HepG2 (cell line): ENCODE results near the gene MBLAC1. TPM values are rescaled to one million over a fixed set of nuclear protein-coding genes. Genes with fewer than 3 reads are reported as not detected.
A peak's percentile ranks its signal among the peaks of the same experiment; 100 is the strongest.

Experiments
- AGO1 ChIP-seq: fragments of 200-400 bp; formaldehyde crosslinking; IDR thresholded peaks from 2 replicates; pipeline ENCODE4 v1.6.1; 2017; ENCODE audit warnings: mild to moderate bottlenecking, low read depth, low read length, moderate library complexity; ENCODE audit not compliant: poor library complexity, severe bottlenecking
- KDM2A ChIP-seq: sonication (generic); formaldehyde crosslinking; IDR thresholded peaks from 2 replicates; pipeline ENCODE4 v1.4.0; 2020; ENCODE audit warnings: low read depth, missing genetic modification reagents, borderline replicate concordance
- PRMT3 ChIP-seq: sonication (generic); formaldehyde crosslinking; IDR thresholded peaks from 2 replicates; pipeline ENCODE4 v1.8.1; 2022; ENCODE audit warnings: low read depth, mild to moderate bottlenecking, moderate library complexity, missing genetic modification reagents, borderline replicate concordance
- SMYD3 ChIP-seq: sonication (generic); formaldehyde crosslinking; IDR thresholded peaks from 2 replicates; pipeline ENCODE4 v1.8.1; 2023; ENCODE audit warnings: mild to moderate bottlenecking, missing genetic modification reagents
- YEATS4 ChIP-seq: sonication (generic); formaldehyde crosslinking; IDR thresholded peaks from 2 replicates; pipeline ENCODE4 v1.4.0; 2020; ENCODE audit warnings: missing genetic modification reagents, borderline replicate concordance
- ZFP36L1 ChIP-seq: sonication (generic); formaldehyde crosslinking; IDR thresholded peaks from 2 replicates; pipeline ENCODE4 v1.8.0; 2022; ENCODE audit warnings: mild to moderate bottlenecking, missing genetic modification reagents, moderate library complexity
- ZNF260 ChIP-seq: sonication (generic); formaldehyde crosslinking; IDR thresholded peaks from 2 replicates; pipeline ENCODE4 v1.4.0; 2020; ENCODE audit warnings: missing genetic modification reagents, low read depth, mild to moderate bottlenecking, borderline replicate concordance
- ZNF569 ChIP-seq: sonication (generic); formaldehyde crosslinking; IDR thresholded peaks from 2 replicates; pipeline ENCODE4 v1.5.0; 2020; ENCODE audit warnings: mild to moderate bottlenecking, missing genetic modification reagents, moderate library complexity, borderline replicate concordance
- ZNF709 ChIP-seq: sonication (generic); formaldehyde crosslinking; IDR thresholded peaks from 2 replicates; pipeline ENCODE4 v1.5.0; 2020; ENCODE audit warnings: mild to moderate bottlenecking, missing genetic modification reagents
- polyA plus RNA-seq, 8 experiments: library from polyadenylated mRNA; depleted of rRNA in 3 of 8; stranded (reverse) in 7 of 8; unstranded in 1 of 8; fragments of >200 nt; fragmentation: Illumina TruSeq in 4 of 8; extraction: Trizol in 4 of 8; gene quantifications; 2 replicates each; pipeline versions ENCODE4 v1.2.1 to v1.2.3, GENCODE V29; 2011 to 2016; ENCODE audit warnings: low read depth in 4 of 8, missing spikeins in 1 of 8, mixed read lengths in 1 of 8; ENCODE audit not compliant: insufficient read depth in 1 of 8
- total RNA-seq, 5 experiments: library from RNA; depleted of rRNA; stranded (reverse); fragments of >200 nt; fragmentation: Illumina TruSeq; extraction: Trizol; gene quantifications; 2 replicates each; pipeline ENCODE4 v1.2.3, GENCODE V29; 2016; ENCODE audit warnings: low read depth in 1 of 5
- TF ChIP-seq, protein P1 (sequence below): sonication (generic); formaldehyde crosslinking; IDR thresholded peaks from 2 replicates; pipeline ENCODE4 v1.4.0; 2020; ENCODE audit warnings: missing genetic modification reagents
- TF ChIP-seq, protein P2 (sequence below): sonication (generic); formaldehyde crosslinking; conservative IDR thresholded peaks from 2 replicates; pipeline ENCODE4 v1.5.0; 2020; ENCODE audit warnings: missing genetic modification reagents
- TF ChIP-seq, protein P3 (sequence below): IDR thresholded peaks from 2 replicates; pipeline ENCODE4 v1.6.1; 2018; ENCODE audit warnings: missing genetic modification reagents
- TF ChIP-seq, protein P4 (sequence below): sonication (generic); formaldehyde crosslinking; IDR thresholded peaks from 2 replicates; pipeline ENCODE4 v1.8.0; 2022; ENCODE audit warnings: mild to moderate bottlenecking, missing genetic modification reagents
- TF ChIP-seq, protein P5 (sequence below): sonication (generic); IDR thresholded peaks from 2 replicates; pipeline ENCODE4 v1.6.1; 2016; ENCODE audit warnings: low read depth, borderline replicate concordance

The MBLAC1 gene
- total and polyA plus RNA-seq, 2 of the 13 experiments (the other 11 are each of a cell fraction or from before 2014, with no cell fraction given): 0.79 to 2.1 TPM

DNA sequence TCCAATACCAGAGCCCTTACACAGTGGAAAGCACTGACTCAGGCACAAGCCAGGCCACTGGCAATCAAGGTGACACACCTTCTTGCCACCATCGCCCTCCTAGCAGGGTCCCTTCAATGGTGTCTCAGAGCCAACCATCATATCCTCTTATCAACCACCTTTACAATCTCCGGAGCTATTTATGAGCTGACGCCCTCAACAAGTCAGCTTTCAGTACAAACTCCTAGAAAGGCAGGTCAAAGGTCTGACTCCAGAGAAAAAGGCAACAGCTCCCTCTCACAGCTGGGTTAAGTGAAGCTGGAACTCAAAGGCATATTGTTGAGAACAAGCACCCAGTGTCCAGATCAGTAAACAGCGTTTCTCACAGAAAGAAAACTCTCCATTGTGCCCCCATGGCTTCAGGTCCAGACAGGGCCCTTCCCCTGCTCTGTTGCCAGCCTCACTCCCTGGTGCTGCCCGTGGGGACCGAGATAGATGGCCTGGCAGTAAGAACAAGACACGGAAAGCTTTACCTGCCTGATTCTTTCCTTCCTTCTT is 47.7 kb upstream of the MBLAC1 start (continued):
- TF ChIP-seq, protein P1, sequence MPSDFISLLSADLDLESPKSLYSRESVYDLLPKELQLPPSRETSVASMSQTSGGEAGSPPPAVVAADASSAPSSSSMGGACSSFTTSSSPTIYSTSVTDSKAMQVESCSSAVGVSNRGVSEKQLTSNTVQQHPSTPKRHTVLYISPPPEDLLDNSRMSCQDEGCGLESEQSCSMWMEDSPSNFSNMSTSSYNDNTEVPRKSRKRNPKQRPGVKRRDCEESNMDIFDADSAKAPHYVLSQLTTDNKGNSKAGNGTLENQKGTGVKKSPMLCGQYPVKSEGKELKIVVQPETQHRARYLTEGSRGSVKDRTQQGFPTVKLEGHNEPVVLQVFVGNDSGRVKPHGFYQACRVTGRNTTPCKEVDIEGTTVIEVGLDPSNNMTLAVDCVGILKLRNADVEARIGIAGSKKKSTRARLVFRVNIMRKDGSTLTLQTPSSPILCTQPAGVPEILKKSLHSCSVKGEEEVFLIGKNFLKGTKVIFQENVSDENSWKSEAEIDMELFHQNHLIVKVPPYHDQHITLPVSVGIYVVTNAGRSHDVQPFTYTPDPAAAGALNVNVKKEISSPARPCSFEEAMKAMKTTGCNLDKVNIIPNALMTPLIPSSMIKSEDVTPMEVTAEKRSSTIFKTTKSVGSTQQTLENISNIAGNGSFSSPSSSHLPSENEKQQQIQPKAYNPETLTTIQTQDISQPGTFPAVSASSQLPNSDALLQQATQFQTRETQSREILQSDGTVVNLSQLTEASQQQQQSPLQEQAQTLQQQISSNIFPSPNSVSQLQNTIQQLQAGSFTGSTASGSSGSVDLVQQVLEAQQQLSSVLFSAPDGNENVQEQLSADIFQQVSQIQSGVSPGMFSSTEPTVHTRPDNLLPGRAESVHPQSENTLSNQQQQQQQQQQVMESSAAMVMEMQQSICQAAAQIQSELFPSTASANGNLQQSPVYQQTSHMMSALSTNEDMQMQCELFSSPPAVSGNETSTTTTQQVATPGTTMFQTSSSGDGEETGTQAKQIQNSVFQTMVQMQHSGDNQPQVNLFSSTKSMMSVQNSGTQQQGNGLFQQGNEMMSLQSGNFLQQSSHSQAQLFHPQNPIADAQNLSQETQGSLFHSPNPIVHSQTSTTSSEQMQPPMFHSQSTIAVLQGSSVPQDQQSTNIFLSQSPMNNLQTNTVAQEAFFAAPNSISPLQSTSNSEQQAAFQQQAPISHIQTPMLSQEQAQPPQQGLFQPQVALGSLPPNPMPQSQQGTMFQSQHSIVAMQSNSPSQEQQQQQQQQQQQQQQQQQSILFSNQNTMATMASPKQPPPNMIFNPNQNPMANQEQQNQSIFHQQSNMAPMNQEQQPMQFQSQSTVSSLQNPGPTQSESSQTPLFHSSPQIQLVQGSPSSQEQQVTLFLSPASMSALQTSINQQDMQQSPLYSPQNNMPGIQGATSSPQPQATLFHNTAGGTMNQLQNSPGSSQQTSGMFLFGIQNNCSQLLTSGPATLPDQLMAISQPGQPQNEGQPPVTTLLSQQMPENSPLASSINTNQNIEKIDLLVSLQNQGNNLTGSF: no peak
- TF ChIP-seq PRMT3 (CRISPR knock-in tag) (peak; percentile 15; the same call in 1 of the 2 replicates), ZNF569 (no peak), YEATS4 (CRISPR knock-in tag) (no peak), SMYD3 (CRISPR knock-in tag) (no peak), ZNF709 (CRISPR knock-in tag) (no peak), ZFP36L1 (no peak), KDM2A (CRISPR knock-in tag) (peak; percentile 15; the same call in 1 of the 2 replicates), AGO1 (no peak), ZNF260 (CRISPR knock-in tag) (no peak)
- TF ChIP-seq, protein P2, sequence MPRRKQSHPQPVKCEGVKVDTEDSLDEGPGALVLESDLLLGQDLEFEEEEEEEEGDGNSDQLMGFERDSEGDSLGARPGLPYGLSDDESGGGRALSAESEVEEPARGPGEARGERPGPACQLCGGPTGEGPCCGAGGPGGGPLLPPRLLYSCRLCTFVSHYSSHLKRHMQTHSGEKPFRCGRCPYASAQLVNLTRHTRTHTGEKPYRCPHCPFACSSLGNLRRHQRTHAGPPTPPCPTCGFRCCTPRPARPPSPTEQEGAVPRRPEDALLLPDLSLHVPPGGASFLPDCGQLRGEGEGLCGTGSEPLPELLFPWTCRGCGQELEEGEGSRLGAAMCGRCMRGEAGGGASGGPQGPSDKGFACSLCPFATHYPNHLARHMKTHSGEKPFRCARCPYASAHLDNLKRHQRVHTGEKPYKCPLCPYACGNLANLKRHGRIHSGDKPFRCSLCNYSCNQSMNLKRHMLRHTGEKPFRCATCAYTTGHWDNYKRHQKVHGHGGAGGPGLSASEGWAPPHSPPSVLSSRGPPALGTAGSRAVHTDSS (CRISPR knock-in tag): no peak
- TF ChIP-seq, protein P3, sequence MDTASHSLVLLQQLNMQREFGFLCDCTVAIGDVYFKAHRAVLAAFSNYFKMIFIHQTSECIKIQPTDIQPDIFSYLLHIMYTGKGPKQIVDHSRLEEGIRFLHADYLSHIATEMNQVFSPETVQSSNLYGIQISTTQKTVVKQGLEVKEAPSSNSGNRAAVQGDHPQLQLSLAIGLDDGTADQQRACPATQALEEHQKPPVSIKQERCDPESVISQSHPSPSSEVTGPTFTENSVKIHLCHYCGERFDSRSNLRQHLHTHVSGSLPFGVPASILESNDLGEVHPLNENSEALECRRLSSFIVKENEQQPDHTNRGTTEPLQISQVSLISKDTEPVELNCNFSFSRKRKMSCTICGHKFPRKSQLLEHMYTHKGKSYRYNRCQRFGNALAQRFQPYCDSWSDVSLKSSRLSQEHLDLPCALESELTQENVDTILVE: peak; percentile 42; the same call in 1 of the 2 replicates
- TF ChIP-seq, protein P4, sequence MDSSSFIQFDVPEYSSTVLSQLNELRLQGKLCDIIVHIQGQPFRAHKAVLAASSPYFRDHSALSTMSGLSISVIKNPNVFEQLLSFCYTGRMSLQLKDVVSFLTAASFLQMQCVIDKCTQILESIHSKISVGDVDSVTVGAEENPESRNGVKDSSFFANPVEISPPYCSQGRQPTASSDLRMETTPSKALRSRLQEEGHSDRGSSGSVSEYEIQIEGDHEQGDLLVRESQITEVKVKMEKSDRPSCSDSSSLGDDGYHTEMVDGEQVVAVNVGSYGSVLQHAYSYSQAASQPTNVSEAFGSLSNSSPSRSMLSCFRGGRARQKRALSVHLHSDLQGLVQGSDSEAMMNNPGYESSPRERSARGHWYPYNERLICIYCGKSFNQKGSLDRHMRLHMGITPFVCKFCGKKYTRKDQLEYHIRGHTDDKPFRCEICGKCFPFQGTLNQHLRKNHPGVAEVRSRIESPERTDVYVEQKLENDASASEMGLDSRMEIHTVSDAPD (CRISPR knock-in tag): no peak
- TF ChIP-seq, protein P5, sequence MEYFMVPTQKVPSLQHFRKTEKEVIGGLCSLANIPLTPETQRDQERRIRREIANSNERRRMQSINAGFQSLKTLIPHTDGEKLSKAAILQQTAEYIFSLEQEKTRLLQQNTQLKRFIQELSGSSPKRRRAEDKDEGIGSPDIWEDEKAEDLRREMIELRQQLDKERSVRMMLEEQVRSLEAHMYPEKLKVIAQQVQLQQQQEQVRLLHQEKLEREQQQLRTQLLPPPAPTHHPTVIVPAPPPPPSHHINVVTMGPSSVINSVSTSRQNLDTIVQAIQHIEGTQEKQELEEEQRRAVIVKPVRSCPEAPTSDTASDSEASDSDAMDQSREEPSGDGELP: peak; percentile 95
